RWPE1 (cell line): ENCODE data around the gene ERCC8.
A peak's percentile ranks its signal among the peaks of the same experiment; 100 is the strongest.

Source experiments
- CTCF ChIA-PET: fragments of 350-600 bp; sonication (Branson Sonifier 250); formaldehyde crosslinking; extraction: SDS; loops from one replicate; lab custom pipeline; 2021; lab: Yijun Ruan, JAX
- POLR2A ChIA-PET: fragments of 400-600 bp; formaldehyde crosslinking; extraction: SDS; loops from one replicate; lab custom pipeline; 2020; ENCODE audit warnings: antibody characterized with exemption; ENCODE audit not compliant: low non-redundant PET; lab: Yijun Ruan, JAX
- DNase-seq: peaks from one replicate; pipeline ENCODE4 v3.0.0; 2012; ENCODE audit warnings: low spot score
- H3K27ac ChIP-seq: fragments of 450-650 bp; 2 replicates; pipeline ENCODE4 v1.5.1; 2017
- TF ChIP-seq, protein P1 (sequence below): fragments of 450-650 bp; conservative IDR thresholded peaks from 2 replicates; pipeline ENCODE4 v1.5.1; 2017; ENCODE audit warnings: low read depth, mild to moderate bottlenecking

Gene ERCC8

DNA sequence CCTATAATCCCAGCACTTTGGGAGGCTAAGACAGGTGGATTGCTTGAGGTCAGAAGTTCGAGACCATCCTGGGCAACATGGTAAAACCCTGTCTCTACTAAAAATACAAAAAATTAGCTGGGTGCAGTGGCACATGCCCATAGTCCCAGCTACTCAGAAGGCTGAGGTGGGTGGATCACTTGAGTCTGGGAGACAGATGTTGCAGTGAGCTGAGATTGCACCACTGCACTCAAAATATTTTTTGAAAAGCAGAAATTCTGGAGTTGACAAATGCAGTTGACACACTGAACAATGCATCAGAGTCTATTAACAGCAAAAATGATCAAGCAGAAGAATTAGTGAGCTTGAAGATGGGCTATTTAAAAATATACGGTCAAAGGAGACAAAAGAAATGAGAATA lies 35.6 kb upstream of the ERCC8 start:
- TF ChIP-seq, protein P1, sequence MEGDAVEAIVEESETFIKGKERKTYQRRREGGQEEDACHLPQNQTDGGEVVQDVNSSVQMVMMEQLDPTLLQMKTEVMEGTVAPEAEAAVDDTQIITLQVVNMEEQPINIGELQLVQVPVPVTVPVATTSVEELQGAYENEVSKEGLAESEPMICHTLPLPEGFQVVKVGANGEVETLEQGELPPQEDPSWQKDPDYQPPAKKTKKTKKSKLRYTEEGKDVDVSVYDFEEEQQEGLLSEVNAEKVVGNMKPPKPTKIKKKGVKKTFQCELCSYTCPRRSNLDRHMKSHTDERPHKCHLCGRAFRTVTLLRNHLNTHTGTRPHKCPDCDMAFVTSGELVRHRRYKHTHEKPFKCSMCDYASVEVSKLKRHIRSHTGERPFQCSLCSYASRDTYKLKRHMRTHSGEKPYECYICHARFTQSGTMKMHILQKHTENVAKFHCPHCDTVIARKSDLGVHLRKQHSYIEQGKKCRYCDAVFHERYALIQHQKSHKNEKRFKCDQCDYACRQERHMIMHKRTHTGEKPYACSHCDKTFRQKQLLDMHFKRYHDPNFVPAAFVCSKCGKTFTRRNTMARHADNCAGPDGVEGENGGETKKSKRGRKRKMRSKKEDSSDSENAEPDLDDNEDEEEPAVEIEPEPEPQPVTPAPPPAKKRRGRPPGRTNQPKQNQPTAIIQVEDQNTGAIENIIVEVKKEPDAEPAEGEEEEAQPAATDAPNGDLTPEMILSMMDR, result no peak
- no peak for DNase-seq
- ChIA-PET POLR2A (no interaction called here), CTCF (interaction anchor here (0.6 kb wide), 1 partner anchor 18 kb away, joined by 3 read pairs; no protein-coding TSS in a partner anchor)
- H3K27ac ChIP-seq, result no peak overlapping the region

DNA sequence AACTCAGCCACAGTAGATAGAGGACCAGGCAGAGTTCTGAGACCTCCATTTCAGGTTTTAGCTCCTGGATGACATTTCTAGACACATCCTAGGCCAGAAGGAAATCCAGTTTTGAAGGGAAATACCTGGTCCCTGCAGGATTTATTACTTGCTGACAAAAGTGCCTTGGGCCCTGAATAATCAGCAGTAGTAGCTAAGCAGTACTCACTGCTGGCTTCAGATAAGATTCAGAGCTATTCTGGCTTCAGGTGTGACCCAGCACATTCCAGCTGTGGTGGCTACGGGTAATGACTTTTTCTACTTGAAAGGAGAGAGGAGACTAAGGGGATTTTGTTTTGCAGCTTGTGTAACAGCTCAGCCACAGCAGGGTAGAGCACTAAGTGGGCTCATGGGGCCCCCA lies 34.1 kb upstream of the ERCC8 start:
- no peak overlapping the region for H3K27ac ChIP-seq
- DNase-seq, result no peak
- CTCF ChIA-PET, result no interaction called here
- TF ChIP-seq, protein P1, result no peak
- POLR2A ChIA-PET, result no interaction called here

DNA sequence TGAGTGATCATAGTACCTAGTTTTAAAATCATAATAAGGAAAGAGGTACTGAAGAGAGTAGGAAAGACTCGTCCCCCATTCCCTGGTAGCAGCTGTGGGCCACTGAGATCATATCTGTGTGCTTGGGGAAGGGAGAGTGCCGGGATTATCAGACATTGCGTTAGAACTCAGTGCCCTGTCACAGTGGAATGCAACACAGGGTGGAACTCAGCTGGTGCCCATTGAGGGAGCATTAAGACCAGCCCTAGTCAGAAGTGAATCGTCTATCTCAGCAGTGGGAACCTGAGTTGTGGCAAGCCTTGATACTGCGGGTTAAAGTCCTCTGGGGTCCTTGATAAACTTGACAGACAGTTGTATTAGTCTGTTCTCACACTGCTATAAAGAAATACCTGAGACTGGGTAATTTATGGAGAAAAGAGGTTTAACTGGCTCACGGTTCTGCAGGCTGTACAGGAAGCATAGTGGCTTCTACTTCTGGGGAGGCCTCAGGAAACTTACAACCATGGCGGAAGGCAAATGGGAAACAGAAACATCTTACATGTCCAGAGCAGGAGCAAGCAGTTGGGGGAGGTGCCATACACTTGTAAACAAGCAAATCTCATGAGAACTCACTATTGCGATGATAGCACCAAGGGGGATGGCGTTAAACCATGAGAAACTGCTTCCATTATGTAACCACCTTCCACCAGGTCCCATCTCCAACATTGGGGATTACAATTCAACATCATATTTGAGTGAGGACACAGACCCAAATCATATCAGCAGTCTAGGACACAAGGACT lies 33.3 kb upstream of the ERCC8 start:
- TF ChIP-seq, protein P1, result no peak
- ChIA-PET POLR2A (no interaction called here), CTCF (no interaction called here)
- H3K27ac ChIP-seq, result no peak overlapping the region
- DNase-seq, result no peak

DNA sequence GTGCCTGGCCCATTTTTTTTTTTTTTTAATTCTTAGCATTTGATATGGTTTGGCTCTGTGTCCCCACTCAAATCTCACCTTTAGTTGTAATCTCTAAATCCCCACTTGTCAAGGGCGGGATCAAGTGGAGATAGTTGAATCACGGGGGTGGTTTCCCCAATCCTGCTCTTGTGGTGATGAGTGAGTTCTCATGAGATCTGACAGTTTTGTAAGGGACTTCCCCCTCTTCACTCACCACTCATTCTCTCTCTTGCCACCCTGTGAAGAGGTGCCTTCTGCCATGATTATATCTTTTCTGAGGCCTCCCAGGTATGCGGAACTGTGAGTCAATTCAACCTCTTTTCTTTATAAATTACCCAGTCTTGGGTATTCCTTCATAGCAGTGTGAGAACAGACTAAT lies 27.4 kb upstream of the ERCC8 start:
- CTCF ChIA-PET, result no interaction called here
- POLR2A ChIA-PET, result no interaction called here
- no peak overlapping the region for H3K27ac ChIP-seq
- DNase-seq, result no peak
- TF ChIP-seq, protein P1, result no peak

DNA sequence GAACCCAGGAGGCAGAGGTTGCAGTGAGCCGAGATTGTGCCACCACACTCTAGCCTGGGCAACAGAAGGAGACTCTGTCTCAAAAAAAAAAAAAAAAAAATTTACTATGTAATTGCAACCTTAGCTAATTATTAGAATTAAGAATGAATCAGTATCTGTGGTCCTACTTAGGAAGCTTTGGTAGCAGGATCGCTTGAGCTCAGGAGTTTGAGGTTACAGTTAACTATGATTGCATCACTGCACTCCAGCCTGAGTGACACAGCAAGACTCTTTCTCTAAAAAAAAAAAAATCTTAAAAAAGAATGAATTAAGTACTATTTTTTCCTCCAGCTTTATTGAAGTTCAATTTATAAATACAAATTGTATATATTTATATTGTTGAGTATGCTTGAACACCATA lies 16.8 kb upstream of the ERCC8 start:
- no peak overlapping the region for H3K27ac ChIP-seq
- ChIA-PET CTCF (interaction anchor here (0.5 to 1.0 kb wide), 6 partner anchors 16 to 696 kb away, joined by 3 to 8 read pairs (median 3); no protein-coding TSS in a partner anchor), POLR2A (no interaction called here)
- TF ChIP-seq, protein P1, result no peak
- no peak for DNase-seq

DNA sequence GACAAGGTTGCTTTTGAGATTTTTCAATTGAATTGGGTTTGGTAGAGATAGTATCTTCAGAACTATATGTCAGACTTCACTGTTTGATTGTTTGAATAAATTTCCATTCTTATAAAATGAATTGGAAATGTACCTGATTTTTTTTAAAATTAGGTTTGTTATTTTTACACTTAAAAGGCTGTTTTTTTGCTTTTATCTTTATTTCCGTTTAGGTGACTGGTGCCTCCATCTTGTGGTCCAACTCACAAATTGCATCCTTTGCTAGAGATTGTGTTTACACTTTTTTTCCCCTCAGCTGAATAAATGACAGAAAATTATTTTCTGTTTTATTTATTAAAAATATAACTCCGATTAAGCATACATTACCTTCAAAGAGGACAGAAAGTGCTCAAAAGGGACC lies 15.7 kb upstream of the ERCC8 start:
- TF ChIP-seq, protein P1, result peak; percentile 79
- no peak overlapping the region for H3K27ac ChIP-seq
- POLR2A ChIA-PET, result no interaction called here
- CTCF ChIA-PET, result interaction anchor here (0.6 to 1.0 kb wide), 11 partner anchors 46 to 1490 kb away, joined by 3 to 6 read pairs (median 3); no protein-coding TSS in a partner anchor
- DNase-seq, result peak; percentile 21
